Central memory CD8-positive, alpha-beta T cell (primary cell): Measurements from ENCODE around the gene CACNA2D3.
"Not testable (repeated sequence)": the region's sequence is repeated elsewhere in the genome, so short reads cannot be mapped to it uniquely, and the experiment has no call there.

Experiments
- ATAC-seq: fragments of 150-1000 bp; cut with Tn5 transposase; replicated peaks from 2 replicates; pipeline ENCODE4 v1.10.0; 2022; ENCODE audit warnings: mild to moderate bottlenecking, moderate FRiP score, moderate number of reproducible peaks; ENCODE audit not compliant: poor library complexity, severe bottlenecking; ENCODE audit errors: extremely low read depth
- DNase-seq, 2 donors: peaks; one replicate each; pipeline ENCODE4 v3.0.0; 2021; ENCODE audit warnings: low spot score in 2 of 2
- H3K27ac Mint-ChIP-seq: one replicate; pipeline ENCODE4 v1.8.0; 2022; ENCODE audit warnings: low read depth, mild to moderate bottlenecking, moderate library complexity, mixed read lengths
- H3K27me3 Mint-ChIP-seq: one replicate; pipeline ENCODE4 v1.8.0; 2022; ENCODE audit warnings: mixed read lengths
- H3K36me3 Mint-ChIP-seq: one replicate; pipeline ENCODE4 v1.8.0; 2022; ENCODE audit warnings: mild to moderate bottlenecking, moderate library complexity, mixed read lengths; ENCODE audit not compliant: insufficient read depth
- H3K4me1 Mint-ChIP-seq: one replicate; pipeline ENCODE4 v1.8.0; 2022; ENCODE audit warnings: mixed read lengths
- H3K4me3 Mint-ChIP-seq: one replicate; pipeline ENCODE4 v1.8.0; 2022; ENCODE audit warnings: mild to moderate bottlenecking, moderate library complexity, mixed read lengths
- H3K9me3 Mint-ChIP-seq: one replicate; pipeline ENCODE4 v1.8.0; 2022; ENCODE audit warnings: mixed read lengths

CACNA2D3 gene

GRCh38 chr3:54458357-54458756, 336.0 kb downstream of the CACNA2D3 start:
- Mint-ChIP-seq H3K27ac (no peak overlapping the region), H3K36me3 (peaks cover 2% of the 10 kb centered on the region), H3K9me3 (peaks cover 31% of the 10 kb centered on the region), H3K4me1 (no peaks in the 10 kb centered on the region), H3K27me3 (no peaks in the 10 kb centered on the region), H3K4me3 (no peak overlapping the region)
- ATAC-seq (no peak), DNase-seq (no peak)

- ATAC-seq, H3K4me1 Mint-ChIP-seq, H3K4me3 Mint-ChIP-seq, H3K36me3 Mint-ChIP-seq, H3K27ac Mint-ChIP-seq, DNase-seq, H3K27me3 Mint-ChIP-seq: not testable (repeated sequence)
- peaks cover 23% of the 10 kb centered on the region for H3K9me3 Mint-ChIP-seq
Observed at GRCh38 chr3:54464554-54464953, 342.2 kb downstream of the CACNA2D3 start.

GRCh38 chr3:54476891-54477290, 354.5 kb downstream of the CACNA2D3 start:
- DNase-seq: no peak
- peaks cover 25% of the 10 kb centered on the region for H3K9me3 Mint-ChIP-seq
- ATAC-seq: no peak
- no peaks in the 10 kb centered on the region for H3K36me3 Mint-ChIP-seq
- no peaks in the 10 kb centered on the region for H3K4me1 Mint-ChIP-seq
- no peak overlapping the region for H3K27ac Mint-ChIP-seq
- no peak overlapping the region for H3K4me3 Mint-ChIP-seq
- H3K27me3 Mint-ChIP-seq: no peaks in the 10 kb centered on the region

GRCh38 chr3:54481606-54482365, 359.4 kb downstream of the CACNA2D3 start:
- H3K27me3 Mint-ChIP-seq: no peaks in the 10 kb centered on the region
- peaks cover 5% of the 10 kb centered on the region for H3K9me3 Mint-ChIP-seq
- no peaks in the 10 kb centered on the region for H3K4me1 Mint-ChIP-seq
- H3K4me3 Mint-ChIP-seq: no peak overlapping the region
- DNase-seq: no peak
- no peaks in the 10 kb centered on the region for H3K36me3 Mint-ChIP-seq
- no peak overlapping the region for H3K27ac Mint-ChIP-seq
- ATAC-seq: no peak

- ATAC-seq (no peak), DNase-seq (no peak)
- no peaks in the 10 kb centered on the region for H3K4me1 Mint-ChIP-seq
- no peak overlapping the region for H3K27ac Mint-ChIP-seq
- no peaks in the 10 kb centered on the region for H3K36me3 Mint-ChIP-seq
- no peaks in the 10 kb centered on the region for H3K9me3 Mint-ChIP-seq
- no peaks in the 10 kb centered on the region for H3K27me3 Mint-ChIP-seq
- H3K4me3 Mint-ChIP-seq: no peak overlapping the region
Observed at GRCh38 chr3:54484334-54484733, 362.0 kb downstream of the CACNA2D3 start.

GRCh38 chr3:54486317-54486716, 364.0 kb downstream of the CACNA2D3 start:
- H3K9me3 Mint-ChIP-seq: no peaks in the 10 kb centered on the region
- H3K36me3 Mint-ChIP-seq: no peaks in the 10 kb centered on the region
- H3K4me1 Mint-ChIP-seq: no peaks in the 10 kb centered on the region
- DNase-seq: no peak
- no peak overlapping the region for H3K4me3 Mint-ChIP-seq
- no peak overlapping the region for H3K27ac Mint-ChIP-seq
- H3K27me3 Mint-ChIP-seq: no peaks in the 10 kb centered on the region
- no peak for ATAC-seq

GRCh38 chr3:54488297-54488696, 365.9 kb downstream of the CACNA2D3 start:
- Mint-ChIP-seq H3K4me1 (no peaks in the 10 kb centered on the region), H3K36me3 (no peaks in the 10 kb centered on the region), H3K4me3 (no peak overlapping the region), H3K27me3 (no peaks in the 10 kb centered on the region), H3K9me3 (no peaks in the 10 kb centered on the region), H3K27ac (no peak overlapping the region)
- ATAC-seq (no peak), DNase-seq (no peak)

- H3K27ac Mint-ChIP-seq: no peak overlapping the region
- no peaks in the 10 kb centered on the region for H3K27me3 Mint-ChIP-seq
- H3K4me1 Mint-ChIP-seq: no peaks in the 10 kb centered on the region
- H3K36me3 Mint-ChIP-seq: no peaks in the 10 kb centered on the region
- ATAC-seq: no peak
- no peak for DNase-seq
- peaks cover 5% of the 10 kb centered on the region for H3K9me3 Mint-ChIP-seq
- no peak overlapping the region for H3K4me3 Mint-ChIP-seq
Observed at GRCh38 chr3:54494209-54494608, 371.9 kb downstream of the CACNA2D3 start.

- H3K27me3 Mint-ChIP-seq: no peaks in the 10 kb centered on the region
- peaks cover 19% of the 10 kb centered on the region for H3K9me3 Mint-ChIP-seq
- ATAC-seq: no peak
- H3K27ac Mint-ChIP-seq: no peak overlapping the region
- no peak overlapping the region for H3K4me3 Mint-ChIP-seq
- no peak for DNase-seq
- H3K36me3 Mint-ChIP-seq: no peaks in the 10 kb centered on the region
- no peaks in the 10 kb centered on the region for H3K4me1 Mint-ChIP-seq
Observed at GRCh38 chr3:54506603-54507002, 384.3 kb downstream of the CACNA2D3 start.

GRCh38 chr3:54507876-54508460, 385.6 kb downstream of the CACNA2D3 start:
- H3K27me3 Mint-ChIP-seq: no peaks in the 10 kb centered on the region

GRCh38 chr3:54510506-54510905, 388.2 kb downstream of the CACNA2D3 start:
- H3K27ac Mint-ChIP-seq: no peak overlapping the region
- H3K4me1 Mint-ChIP-seq: no peaks in the 10 kb centered on the region
- H3K4me3 Mint-ChIP-seq: no peak overlapping the region

More at GRCh38 chr3:54507876-54508460, 385.6 kb downstream of the CACNA2D3 start:
- Mint-ChIP-seq H3K4me3 (no peak overlapping the region), H3K27ac (no peak overlapping the region), H3K9me3 (peaks cover 18% of the 10 kb centered on the region), H3K4me1 (no peaks in the 10 kb centered on the region), H3K36me3 (no peaks in the 10 kb centered on the region)
- ATAC-seq (no peak), DNase-seq (no peak)

GRCh38 chr3:54511766-54512365, 389.5 kb downstream of the CACNA2D3 start:
- Mint-ChIP-seq H3K27ac (no peak overlapping the region), H3K36me3 (no peaks in the 10 kb centered on the region), H3K4me3 (no peak overlapping the region), H3K9me3 (peaks cover 27% of the 10 kb centered on the region), H3K27me3 (no peaks in the 10 kb centered on the region), H3K4me1 (no peaks in the 10 kb centered on the region)
- no peak for DNase-seq
- no peak for ATAC-seq

More at GRCh38 chr3:54510506-54510905, 388.2 kb downstream of the CACNA2D3 start:
- no peaks in the 10 kb centered on the region for H3K36me3 Mint-ChIP-seq
- no peak for ATAC-seq
- peaks cover 22% of the 10 kb centered on the region for H3K9me3 Mint-ChIP-seq
- H3K27me3 Mint-ChIP-seq: no peaks in the 10 kb centered on the region
- no peak for DNase-seq

GRCh38 chr3:54514006-54514405, 391.7 kb downstream of the CACNA2D3 start:
- Mint-ChIP-seq H3K4me3 (no peak overlapping the region), H3K36me3 (no peaks in the 10 kb centered on the region), H3K27ac (no peak overlapping the region), H3K4me1 (no peaks in the 10 kb centered on the region), H3K27me3 (no peaks in the 10 kb centered on the region), H3K9me3 (peaks cover 27% of the 10 kb centered on the region)
- DNase-seq: no peak
- no peak for ATAC-seq
